Adipose tissue (tissue), 3 donors: ENCODE measurements around the gene FN3KRP. TPM values are rescaled to one million over a fixed set of nuclear protein-coding genes. Genes with fewer than 3 reads are reported as not detected.

Experiments used
- H3K27ac ChIP-seq: one replicate; pipeline ENCODE4 v1.5.1; 2013; ENCODE audit warnings: low read depth, low read length
- WGBS, 3 donors: extraction: QIAGEN DNeasy Blood & Tissue Kit; methylation state at CpG; one replicate each; pipeline ENCODE4 v1.1.7; 2013; 5-methylcytosine and 5-hydroxymethylcytosine counted together
- polyA plus RNA-seq, 3 donors: library from polyadenylated mRNA; stranded (reverse); fragments of 200-250 nt; gene quantifications; one replicate each; pipeline ENCODE4 v1.2.3, GENCODE V29; 2013
- donor health status: healthy with polysubstance abuse.
- donor health status: Bipolar disorder and iron deficiency.
- donor health status: healthy.

Gene FN3KRP
- polyA plus RNA-seq, 3 donors = 16.3 to 23.3 (median 22.4) TPM

DNA sequence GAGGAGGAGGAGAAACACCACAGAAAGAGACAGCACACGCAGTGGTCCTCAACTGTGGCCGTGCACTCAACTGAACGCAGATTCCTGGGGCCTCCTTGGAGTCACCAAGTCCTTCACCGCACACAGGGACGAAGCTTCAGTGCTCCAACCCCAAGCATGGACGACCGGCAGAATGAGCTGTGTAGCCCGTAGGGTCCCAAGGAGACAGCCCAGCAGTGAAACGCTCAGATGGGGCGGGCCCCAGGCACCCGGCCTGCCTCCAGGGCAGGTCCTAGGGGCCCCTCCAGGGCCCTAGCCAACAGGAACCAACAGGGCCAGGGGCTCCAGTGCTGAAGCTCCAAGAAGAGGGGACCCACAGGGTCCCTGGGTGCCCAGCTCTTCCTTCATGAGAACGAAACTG, 31.2 kb upstream of the FN3KRP start:
- WGBS, 3 donors = 93 to 99% (median 96%) methylated on average over 12 of the region's 12 CpGs

DNA sequence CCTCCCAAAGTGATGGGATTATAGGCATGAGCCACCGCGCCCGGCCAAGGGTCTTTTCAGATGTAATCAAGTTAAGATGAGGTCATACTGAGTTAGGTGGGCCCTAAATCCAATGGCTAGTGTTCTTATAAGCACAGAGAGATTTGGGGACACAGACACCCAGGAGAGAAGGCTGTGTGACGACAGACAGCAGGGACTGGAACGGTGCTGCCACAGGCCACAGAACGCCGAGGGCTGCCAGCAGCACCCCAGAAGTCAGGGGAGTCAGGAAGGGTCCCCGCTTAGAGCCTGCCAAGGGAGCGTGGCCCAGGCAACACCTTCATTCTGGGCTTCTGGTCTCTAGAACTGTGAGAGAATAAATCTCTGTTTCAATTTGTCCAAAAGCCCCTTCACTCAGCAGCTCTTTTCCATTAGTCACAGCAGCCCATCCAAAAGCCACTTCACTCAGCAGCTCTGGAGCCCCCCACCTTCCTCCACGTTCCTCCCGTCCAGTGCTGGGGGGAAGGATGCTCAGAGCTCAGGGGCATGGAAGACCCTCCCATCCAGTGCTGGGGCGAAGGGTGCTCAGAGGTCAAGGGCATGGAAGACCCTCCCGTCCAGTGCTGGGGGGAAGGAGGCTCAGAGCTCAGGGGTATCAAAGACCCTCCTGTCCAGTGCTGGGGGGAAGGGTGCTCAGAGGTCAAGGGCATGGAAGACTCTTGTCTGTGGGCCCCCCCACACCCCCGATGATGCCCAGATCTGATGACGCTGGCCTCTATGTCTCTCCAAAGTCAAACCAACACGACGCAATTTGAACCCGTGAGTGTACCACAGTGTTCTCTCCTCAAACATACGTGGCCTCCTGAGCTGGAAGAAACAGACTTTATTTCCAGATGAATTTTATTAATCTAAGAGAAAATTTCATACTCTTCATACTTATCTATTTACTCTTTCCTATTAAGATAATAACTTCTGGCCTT, 29.9 kb upstream of the FN3KRP start:
- 90 to 94% (median 91%) methylated on average over 19 of the region's 19 CpGs for WGBS, 3 donors
- no peak overlapping the region for H3K27ac ChIP-seq

More for the DNA sequence above, 31.2 kb upstream of the FN3KRP start:
- H3K27ac ChIP-seq = no peak overlapping the region

DNA sequence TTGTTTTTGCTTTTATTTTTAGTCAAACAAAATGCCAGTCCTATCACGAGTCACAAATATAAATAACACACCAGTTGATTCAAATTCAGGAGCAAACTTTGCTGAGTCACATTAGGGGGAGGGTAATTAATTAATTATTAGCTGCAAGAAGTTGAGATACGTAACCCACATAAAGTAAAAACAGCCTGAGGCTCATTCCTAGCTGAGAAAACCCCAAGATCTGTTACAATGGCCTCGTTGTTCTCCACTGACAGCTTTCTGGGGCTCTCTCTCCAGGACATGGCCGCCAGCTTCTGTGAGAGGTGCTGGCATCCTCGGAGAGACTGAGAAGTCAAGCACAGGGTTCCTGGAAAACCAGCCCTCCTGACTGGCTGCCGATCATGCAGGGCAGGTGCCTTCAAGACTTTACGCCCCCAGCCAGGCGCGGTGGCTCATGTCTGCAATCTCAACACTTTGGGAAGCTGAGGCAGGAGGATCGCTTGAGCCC, 29.1 kb upstream of the FN3KRP start:
- WGBS, 3 donors = 60 to 86% (median 81%) methylated on average over 10 of the region's 10 CpGs
- no peak overlapping the region for H3K27ac ChIP-seq

DNA sequence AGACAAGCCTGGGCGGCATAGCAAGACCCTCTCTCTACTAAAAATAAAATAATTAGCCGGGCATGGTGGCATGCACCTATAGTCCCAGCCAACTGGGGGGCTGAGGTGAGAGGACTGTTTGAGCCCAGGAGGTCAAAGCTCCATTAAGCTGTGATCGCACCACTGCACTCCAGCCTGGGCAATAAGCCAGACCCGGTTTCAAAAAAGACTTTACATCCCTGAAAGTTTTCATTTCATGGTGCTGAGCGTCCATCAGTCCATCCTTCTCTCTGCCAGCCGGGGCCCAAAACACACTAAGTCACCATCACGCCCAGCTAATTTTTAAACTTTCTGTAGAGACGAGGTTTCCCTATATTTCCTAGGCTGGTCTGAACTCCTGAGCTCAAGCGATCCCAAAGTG, 28.6 kb upstream of the FN3KRP start:
- H3K27ac ChIP-seq = no peak overlapping the region
- 89 to 96% (median 95%) methylated on average over 9 of the region's 9 CpGs for WGBS, 3 donors

DNA sequence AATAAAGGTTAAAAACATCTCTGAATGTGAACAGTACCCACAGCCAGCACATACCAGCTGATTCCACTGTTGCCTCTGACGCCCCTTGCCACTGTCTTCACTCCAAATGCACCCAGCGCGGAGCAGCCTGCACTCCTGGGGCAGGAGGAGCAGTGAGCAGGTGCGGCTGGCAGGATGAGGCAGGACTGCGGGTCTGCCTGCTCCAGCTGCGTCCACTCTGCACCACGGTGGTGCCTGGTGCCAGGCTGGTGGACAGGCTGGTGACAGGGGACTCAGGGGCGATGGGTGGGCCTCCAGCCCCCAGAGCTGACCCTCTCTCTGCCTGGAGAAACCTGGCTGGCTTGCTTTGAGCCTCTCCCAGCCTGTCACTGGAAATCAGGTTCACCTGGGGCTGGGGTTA, 27.4 kb upstream of the FN3KRP start:
- WGBS, 3 donors = 89 to 92% (median 89%) methylated on average over 8 of the region's 8 CpGs
- H3K27ac ChIP-seq = no peak overlapping the region

DNA sequence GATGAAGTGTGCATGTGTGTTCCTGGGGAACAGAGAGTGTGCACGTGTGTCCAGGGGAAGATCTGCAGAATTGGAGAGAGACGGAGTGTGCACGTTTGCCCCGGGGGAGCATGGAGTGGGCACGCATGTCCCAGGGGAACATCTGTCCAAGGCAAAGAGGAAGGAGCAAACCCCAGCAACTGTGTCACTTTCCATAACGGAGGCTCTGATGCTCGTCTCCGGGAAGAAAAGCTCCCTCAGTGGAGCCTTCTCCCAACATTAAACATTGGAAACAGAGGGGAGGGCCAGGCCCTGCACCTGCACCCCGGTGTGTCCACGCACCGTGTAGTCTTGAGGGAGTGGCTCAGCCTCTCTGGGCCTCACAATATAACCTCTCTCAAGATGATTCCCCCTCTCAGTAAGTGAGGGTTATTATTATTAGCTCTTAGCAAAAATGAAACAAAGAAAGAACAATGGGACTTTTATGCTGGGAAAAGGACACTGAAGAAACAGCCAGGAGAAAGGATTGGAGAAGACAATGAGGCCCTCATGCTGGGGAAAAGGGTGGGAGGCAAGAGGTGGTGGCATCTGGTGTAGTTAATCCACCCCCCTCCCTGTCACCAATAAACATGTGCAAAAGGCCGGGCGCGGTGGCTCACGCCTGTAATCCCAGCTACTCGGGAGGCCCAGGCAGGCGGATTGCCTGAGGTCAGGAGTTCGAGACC, 25.6 kb upstream of the FN3KRP start:
- H3K27ac ChIP-seq = no peak overlapping the region
- 80 to 85% (median 84%) methylated on average over 16 to 18 of the region's 18 CpGs for WGBS, 3 donors

DNA sequence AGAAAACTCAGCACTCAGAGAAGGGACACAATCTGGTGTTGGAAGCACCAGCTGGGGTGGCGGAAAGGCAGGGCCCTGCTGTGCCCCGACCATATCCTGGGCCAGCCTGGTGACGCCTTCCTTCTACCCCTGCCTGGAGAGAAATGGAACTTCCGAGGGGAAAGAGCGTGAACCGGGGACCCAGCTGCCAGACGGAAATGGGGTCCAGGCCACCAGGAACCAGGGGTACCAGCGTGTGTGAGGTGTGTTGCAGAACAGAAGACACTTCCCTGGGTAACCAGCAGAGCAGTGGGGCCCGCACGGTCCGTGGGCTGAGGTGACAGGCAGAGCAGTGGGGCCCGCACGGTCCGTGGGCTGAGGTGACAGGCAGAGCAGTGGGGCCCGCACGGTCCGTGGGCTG, 24.8 kb upstream of the FN3KRP start:
- WGBS, 3 donors = 91 to 94% (median 91%) methylated on average over 11 to 14 of the region's 17 CpGs
- no peak overlapping the region for H3K27ac ChIP-seq

DNA sequence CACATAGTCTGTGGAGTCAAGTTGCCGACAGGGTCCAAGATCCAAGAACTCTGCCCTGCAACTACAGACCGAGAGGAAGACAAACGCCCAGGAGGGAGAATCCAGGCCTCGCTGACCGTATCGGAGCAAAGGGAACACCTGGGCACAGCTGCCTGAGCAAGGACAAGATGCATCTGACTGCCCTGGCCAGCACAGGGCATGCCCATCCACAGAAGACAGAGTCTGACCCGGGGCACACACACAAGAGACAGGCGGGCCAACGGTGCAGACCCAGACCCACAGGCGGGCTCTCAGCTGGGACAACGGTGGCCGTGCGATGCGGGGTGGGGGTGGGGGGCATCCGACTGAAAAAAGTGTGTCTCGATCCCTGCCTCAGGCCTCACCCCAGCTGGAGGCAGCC, 24.2 kb upstream of the FN3KRP start:
- no peak overlapping the region for H3K27ac ChIP-seq
- 88 to 93% (median 88%) methylated on average over 15 to 16 of the region's 16 CpGs for WGBS, 3 donors

DNA sequence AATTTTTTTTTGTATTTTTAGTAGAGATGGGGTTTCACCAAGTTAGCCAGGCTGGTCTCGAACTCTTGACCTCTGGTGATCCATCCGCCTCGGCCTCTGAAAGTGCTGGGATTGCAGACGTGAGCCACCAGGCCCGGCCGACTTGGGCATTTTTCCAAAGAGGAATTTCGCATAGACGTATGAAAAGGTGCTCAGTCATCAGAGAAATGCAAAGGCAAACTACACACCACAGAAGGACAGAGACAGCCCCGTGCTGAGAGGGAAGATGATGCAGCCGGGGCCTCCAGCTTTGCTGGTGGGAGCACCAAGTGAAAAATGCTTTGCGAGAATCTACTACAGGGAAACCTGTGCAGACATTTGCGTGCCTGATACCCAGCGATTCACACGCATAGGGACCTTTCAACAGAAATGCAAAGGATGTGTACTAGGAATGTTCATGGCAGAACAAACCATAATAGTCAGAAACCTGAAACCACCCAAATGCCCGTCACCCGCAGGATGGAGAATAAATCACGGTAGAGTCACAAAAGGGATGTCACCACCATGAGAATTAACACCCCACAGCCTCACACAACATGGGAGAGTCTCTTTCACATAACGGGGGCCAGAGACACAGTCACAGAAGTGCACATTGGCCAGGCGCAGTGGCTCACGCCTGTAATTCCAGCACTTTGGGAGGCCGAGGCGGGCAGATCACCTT, 23.2 kb upstream of the FN3KRP start:
- 94 to 95% (median 95%) methylated on average over 22 of the region's 22 CpGs for whole genome bisulfite sequencing, 3 donors
- H3K27ac ChIP-seq = no peak overlapping the region

DNA sequence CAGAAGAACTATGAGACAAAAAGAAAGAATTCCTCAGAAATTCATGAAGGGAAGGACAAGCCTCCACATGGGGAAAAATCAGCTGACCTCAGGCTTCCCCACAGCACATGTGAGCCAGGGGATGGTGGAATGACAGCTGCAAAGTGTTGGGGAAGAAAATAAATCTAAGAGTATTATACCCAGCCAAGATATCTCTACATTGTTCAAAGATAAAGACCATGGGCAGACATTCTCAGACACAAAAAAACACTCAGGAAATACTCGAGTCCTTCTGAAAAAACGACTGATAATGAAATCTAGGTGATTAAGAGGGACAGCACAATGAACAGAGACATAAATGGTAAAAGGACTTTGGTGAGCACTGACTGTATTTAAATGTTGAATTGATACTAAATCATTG, 21.9 kb upstream of the FN3KRP start:
- no peak overlapping the region for H3K27ac ChIP-seq
- WGBS, 3 donors = 70 to 71% (median 70%) methylated on average over 2 of the region's 2 CpGs

DNA sequence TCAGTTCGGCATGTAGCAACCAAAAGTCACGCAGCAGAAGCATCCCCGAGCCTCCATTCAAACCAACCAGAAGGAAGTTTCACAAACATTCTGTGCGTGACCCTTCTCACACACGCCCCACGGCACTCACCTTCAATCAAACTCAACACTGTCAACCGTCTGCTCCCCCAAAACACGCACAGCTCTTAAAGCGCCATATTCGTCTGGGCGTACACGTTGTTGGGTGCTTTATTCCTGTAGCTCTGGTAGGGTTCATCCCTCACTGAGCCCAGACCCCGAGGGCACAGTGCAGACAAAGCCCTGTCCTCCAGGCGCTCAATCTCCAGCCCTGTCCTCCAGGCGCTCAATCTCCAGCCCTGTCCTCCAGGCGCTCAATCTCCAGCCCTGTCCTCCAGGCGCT, 20.2 kb upstream of the FN3KRP start:
- no peak overlapping the region for H3K27ac ChIP-seq

DNA sequence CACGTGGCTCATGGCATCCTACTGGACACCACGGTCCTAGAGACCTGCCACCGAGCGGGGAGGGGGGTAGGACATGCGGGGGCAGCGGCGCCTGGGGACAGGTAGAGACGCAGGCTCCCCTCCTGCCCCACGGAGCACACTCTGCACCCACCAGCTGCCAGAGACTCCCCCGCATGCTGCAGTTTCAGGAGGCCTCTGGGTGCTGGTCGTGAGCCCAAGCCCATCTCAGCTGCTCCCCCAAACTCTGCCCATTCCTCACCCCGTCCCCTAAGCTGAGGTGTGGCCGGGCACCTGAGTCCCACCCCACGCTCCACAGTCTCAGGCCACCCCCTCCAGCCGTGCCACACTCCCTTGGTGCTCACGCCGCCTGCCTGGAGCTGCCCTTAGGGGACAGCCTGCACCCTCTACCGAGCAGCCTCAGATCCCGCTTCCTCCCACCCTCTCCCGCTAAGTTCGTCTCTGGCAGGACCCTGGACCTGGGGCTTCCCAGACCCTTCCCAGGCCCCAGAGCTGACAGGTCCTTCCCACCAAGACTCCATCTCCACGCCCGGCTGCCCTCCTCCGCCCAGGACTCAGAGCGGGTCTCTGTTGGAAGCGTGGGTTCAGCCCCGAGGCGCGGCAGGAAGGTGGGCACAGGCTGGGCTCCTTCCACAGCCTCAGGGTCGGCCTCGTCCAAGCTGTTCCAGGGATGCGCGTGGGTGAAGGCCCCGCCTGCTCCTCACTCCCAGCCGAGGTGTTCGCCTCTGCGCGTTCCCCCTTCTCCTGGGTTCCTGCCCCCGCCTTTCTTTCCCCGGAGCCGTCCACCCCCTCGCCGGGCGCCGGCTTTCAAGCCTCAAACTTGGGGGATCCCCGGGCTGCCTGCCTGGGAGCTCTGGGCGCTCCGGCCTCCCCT, 19.3 kb upstream of the FN3KRP start:
- 35 to 47% (median 38%) methylated on average over 42 to 48 of the region's 48 CpGs for WGBS, 3 donors
- H3K27ac ChIP-seq = no peak overlapping the region

More for the DNA sequence above, 20.2 kb upstream of the FN3KRP start:
- WGBS, 3 donors = 90 to 96% (median 94%) methylated on average over 15 to 16 of the region's 17 CpGs

DNA sequence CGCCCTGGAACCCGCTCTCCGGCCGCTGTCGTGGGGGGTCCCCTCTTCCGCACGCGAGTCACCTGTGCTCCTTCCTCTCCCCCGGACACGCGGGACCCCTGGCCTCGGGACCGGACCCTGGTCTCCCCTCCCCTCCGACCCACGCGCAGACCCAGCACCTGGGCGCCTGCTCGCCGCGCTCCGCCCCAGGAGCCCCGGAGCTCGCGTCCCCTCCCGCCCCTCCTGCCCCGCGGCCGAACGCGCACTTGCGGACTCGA, 18.8 kb upstream of the FN3KRP start:
- H3K27ac ChIP-seq = no peak overlapping the region

DNA sequence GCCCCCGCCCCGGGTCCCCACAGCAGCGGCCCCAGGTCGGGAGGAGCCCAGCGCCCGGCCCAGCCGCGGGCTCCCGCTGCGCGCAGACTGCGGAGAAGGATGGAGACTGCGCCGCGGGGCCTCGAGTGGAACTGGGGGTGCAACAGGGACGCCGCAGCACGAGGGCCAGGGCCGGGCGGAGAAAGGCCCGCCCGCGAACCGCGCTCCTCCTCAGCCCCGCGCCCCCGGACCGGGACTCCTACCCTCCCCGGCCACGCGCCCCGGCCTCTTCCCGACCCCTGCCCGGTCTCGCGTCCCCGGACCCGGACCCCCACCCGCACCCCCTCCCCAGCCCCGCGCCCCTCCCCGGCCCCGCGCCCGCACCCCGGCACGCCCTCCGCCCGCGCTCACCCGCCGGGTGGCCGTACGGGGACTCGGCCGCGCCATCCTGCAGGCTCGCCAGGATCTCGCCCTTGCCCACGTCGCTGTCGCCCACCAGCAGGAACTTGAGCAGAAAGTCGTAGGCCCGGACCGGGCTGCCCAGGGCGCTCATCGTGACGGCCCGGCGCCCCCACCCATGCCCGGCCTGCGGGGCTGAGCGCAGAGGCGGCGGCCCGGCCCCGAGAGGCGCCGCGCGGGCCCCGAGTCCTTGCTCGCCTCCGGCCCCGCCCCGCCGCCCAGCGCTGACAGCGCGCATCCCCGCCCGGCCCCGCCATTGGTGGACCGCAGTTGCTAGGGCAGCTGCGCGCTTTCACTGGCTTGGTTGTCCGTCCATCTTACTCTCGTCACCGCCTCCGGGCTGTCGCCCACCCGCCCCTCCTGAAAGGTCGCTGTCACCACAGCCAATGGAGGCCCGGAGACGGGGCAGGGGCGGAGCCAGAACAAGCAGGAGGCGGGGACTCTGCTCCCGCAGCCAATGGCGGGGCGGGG, 18.2 kb upstream of the FN3KRP start, which contains the start of gene RAB40B:
Gene RAB40B (minus strand): TSS at position 634 of the 909 bp plus-strand sequence. CDS start 102 bp downstream, at position 532.
- H3K27ac ChIP-seq = no peak within 1 kb of the TSS
- WGBS, 3 donors = 0 to 1% (median 1%) methylated on average over 57 to 110 of the region's 112 CpGs

More for the DNA sequence above, 18.8 kb upstream of the FN3KRP start:
- 0 to 1% (median 0%) methylated on average over 22 to 32 of the region's 32 CpGs for WGBS, 3 donors

DNA sequence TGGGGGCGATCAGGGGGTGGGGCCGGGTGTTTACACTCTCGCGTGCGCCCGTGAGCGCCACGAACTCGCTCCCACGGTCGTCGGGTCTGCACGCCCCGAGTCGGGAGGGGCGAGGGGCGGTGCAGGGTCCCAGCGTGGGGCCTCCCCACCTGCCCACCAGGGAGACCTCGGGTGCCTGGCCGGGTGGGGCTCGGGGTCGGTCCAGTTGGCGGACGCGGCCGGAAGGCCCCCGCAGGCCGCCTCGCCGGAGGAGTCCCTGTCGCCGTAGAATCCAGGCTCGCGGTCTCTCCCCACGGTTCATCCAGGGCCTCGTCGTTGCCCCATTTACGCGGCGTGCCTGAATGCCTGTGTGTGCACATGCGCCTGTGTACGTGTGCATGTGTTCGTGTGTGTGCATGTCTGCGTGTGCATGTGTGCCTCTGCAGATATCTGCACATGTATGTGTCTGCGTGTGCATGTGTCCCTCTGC, 17.5 kb upstream of the FN3KRP start:
- H3K27ac ChIP-seq = no peak overlapping the region
- WGBS, 3 donors = 4 to 6% (median 6%) methylated on average over 43 to 45 of the region's 45 CpGs

DNA sequence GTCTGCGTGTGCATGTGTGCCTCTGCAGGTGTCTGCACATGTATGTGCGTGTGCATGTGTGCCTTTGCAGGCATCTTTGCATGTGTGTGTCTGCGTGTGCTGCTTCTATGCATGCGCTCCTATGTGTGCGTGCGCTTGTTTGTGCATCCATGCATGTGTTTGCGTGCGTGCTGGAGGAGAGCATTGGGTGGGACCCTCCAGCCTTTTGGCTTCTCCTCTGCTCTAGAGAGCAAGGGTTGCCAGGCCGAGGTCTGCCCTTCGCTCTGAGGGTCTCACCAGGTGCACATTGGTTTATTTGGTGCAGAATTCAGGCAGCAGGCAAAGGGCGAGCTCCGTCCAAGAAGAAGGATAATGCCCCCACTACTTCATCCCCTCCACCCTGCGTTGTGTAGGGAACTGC, 17.0 kb upstream of the FN3KRP start:
- 81 to 87% (median 81%) methylated on average over 13 of the region's 13 CpGs for WGBS, 3 donors
- no peak overlapping the region for H3K27ac ChIP-seq
